NB4 (cell line): ENCODE data around the gene NT5DC4.

Experiments
- MAX ChIP-seq: IDR thresholded peaks from 2 replicates; pipeline ENCODE4 v1.6.1; 2011; ENCODE audit warnings: low read depth, low read length
- POLR2A ChIP-seq: IDR thresholded peaks from 2 replicates; pipeline ENCODE4 v1.6.1; 2011; ENCODE audit warnings: mild to moderate bottlenecking; ENCODE audit not compliant: insufficient read length; ENCODE audit errors: extremely low read depth
- TF ChIP-seq, protein P1 (sequence below): IDR thresholded peaks from one replicate; pipeline ENCODE4 v1.5.1; 2012; ENCODE audit warnings: low read depth, low read length

- TF ChIP-seq POLR2A, result no peak
- TF ChIP-seq, protein P1, sequence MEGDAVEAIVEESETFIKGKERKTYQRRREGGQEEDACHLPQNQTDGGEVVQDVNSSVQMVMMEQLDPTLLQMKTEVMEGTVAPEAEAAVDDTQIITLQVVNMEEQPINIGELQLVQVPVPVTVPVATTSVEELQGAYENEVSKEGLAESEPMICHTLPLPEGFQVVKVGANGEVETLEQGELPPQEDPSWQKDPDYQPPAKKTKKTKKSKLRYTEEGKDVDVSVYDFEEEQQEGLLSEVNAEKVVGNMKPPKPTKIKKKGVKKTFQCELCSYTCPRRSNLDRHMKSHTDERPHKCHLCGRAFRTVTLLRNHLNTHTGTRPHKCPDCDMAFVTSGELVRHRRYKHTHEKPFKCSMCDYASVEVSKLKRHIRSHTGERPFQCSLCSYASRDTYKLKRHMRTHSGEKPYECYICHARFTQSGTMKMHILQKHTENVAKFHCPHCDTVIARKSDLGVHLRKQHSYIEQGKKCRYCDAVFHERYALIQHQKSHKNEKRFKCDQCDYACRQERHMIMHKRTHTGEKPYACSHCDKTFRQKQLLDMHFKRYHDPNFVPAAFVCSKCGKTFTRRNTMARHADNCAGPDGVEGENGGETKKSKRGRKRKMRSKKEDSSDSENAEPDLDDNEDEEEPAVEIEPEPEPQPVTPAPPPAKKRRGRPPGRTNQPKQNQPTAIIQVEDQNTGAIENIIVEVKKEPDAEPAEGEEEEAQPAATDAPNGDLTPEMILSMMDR, result no peak
- no peak for TF ChIP-seq MAX
Measured at GRCh38 chr2:112680666-112681101, 40.1 kb upstream of the NT5DC4 start.
